ENCODE data around the gene RAB11B. TPM values are rescaled to one million over a fixed set of nuclear protein-coding genes. Genes with fewer than 3 reads are reported as not detected.

RAB11B gene
- total and polyA plus RNA-seq, 10 of the 15 experiments (the other 5 are each of a cell fraction or from before 2014, with no cell fraction given): 0.92 to 82.5 (median 17.9) TPM

- SMC1A ChIA-PET (ENCODE audit: uncharacterized antibody, unreplicated experiment): no interaction called here
- no peak for ATAC-seq
- no peak for DNase-seq (ENCODE audit: low read depth, low spot score)
- no peak overlapping the region for H3K27ac ChIP-seq (ENCODE audit: control insufficient read depth, insufficient read depth)
- H3K4me2 ChIP-seq (ENCODE audit: control insufficient read depth, insufficient read depth): no peak overlapping the region
- H3K4me3 ChIP-seq: no peak overlapping the region
- H2AFZ ChIP-seq (ENCODE audit: control insufficient read depth, low read depth, low read length): no peak overlapping the region
- POLR2A ChIA-PET: no interaction called here
- in situ Hi-C loops (cut with MboI): no loop called here
- 89% methylated on average over 28 of the region's 28 CpGs for WGBS (ENCODE audit: insufficient coverage, insufficient replicate concordance, low lambda C conversion rate, missing lambda C conversion rate)
- TF ChIP-seq HDGF (IDR thresholded peaks at IDR 0.05): no peak
- TF ChIP-seq RAD21 (IDR thresholded peaks at IDR 0.05; ENCODE audit: insufficient read depth, low read depth, low read length): no peak
- no peak for TF ChIP-seq CEBPZ (IDR thresholded peaks at IDR 0.05; ENCODE audit: low read depth, low read length)
- TF ChIP-seq RFX5 (IDR thresholded peaks at IDR 0.05; ENCODE audit: low read depth, low read length): no peak
- TF ChIP-seq EP300 (IDR thresholded peaks at IDR 0.05; ENCODE audit: borderline replicate concordance in 1 of 2, control insufficient read depth in 1 of 2, low read depth in 2 of 2, low read length in 2 of 2): no peak
- no peak for TF ChIP-seq NFYB (IDR thresholded peaks at IDR 0.05; ENCODE audit: insufficient read depth, low read depth, low read length)
- TF ChIP-seq IKZF2 (IDR thresholded peaks at IDR 0.05): no peak
- no peak for TF ChIP-seq CBX5 (IDR thresholded peaks at IDR 0.05; ENCODE audit: low read depth)
- no peaks in the 10 kb centered on the region for H3K27me3 ChIP-seq (replicated peaks in 1 of 2; ENCODE audit: control insufficient read depth in 2 of 2, insufficient read depth in 2 of 2, low read length in 1 of 2)
- H3K4me1 ChIP-seq (ENCODE audit: control insufficient read depth, insufficient read depth, low read length): no peaks in the 10 kb centered on the region
- FAIRE-seq: no peak
- RAD21 ChIA-PET (ENCODE audit: unreplicated experiment): no interaction called here
- no peaks in the 10 kb centered on the region for H3K79me2 ChIP-seq (ENCODE audit: control insufficient read depth, insufficient read depth, low read length)
- H4K20me1 ChIP-seq (ENCODE audit: control insufficient read depth, insufficient read depth): no peaks in the 10 kb centered on the region
- H3K9me3 ChIP-seq (replicated peaks; ENCODE audit: control insufficient read depth, insufficient read depth, low read length): no peaks in the 10 kb centered on the region
- intact Hi-C loops (cut with micrococcal nuclease; ENCODE audit: unreplicated experiment): no loop called here
- H3K9ac ChIP-seq (ENCODE audit: control insufficient read depth, insufficient read depth, low read length): no peak overlapping the region
- no TSS peak for BruUV-seq (replicated peaks)
- CTCF ChIA-PET: interaction anchor here (1.2 kb wide), 1 partner anchor 28 kb away, joined by 3 read pairs; no protein-coding TSS in a partner anchor
- H3K36me3 ChIP-seq (ENCODE audit: control insufficient read depth in 2 of 2, insufficient read depth in 2 of 2, low read length in 1 of 2): no peaks in the 10 kb centered on the region
Observed at GRCh38 chr19:8421484-8422461, 31.6 kb downstream of the RAB11B start.
